Neural progenitor cell (in vitro differentiated cells): ENCODE results near the gene CREB5. TPM values are rescaled to one million over a fixed set of nuclear protein-coding genes. Genes with fewer than 3 reads are reported as not detected.

Source experiments
- DNase-seq: peaks from one replicate; pipeline ENCODE4 v3.0.0-alpha.2; 2016; ENCODE audit warnings: low spot score
- H2AFZ ChIP-seq: fragments of 200-600 bp; sonication (generic); replicated peaks from 2 replicates; pipeline ENCODE4 v1.6.1; 2016; ENCODE audit warnings: antibody characterized with exemption
- H3F3A ChIP-seq: fragments of 200-600 bp; sonication (generic); 2 replicates; pipeline ENCODE4 v1.6.1; 2016; ENCODE audit warnings: antibody characterized with exemption, low read depth
- H3K27ac ChIP-seq: fragments of 200-600 bp; sonication (generic); 2 replicates; pipeline ENCODE4 v1.5.1; 2016; ENCODE audit warnings: mild to moderate bottlenecking
- H3K27me3 ChIP-seq: fragments of 200-600 bp; sonication (generic); 2 replicates; pipeline ENCODE4 v1.6.1; 2016; ENCODE audit warnings: mild to moderate bottlenecking, moderate library complexity
- H3K36me3 ChIP-seq: fragments of 200-600 bp; sonication (generic); 2 replicates; pipeline ENCODE4 v1.5.1; 2016
- H3K4me1 ChIP-seq: fragments of 200-600 bp; sonication (generic); 2 replicates; pipeline ENCODE4 v1.6.1; 2016; ENCODE audit warnings: mixed run types
- H3K4me2 ChIP-seq: fragments of 200-600 bp; sonication (generic); 2 replicates; pipeline ENCODE4 v1.6.1; 2016
- H3K4me3 ChIP-seq: fragments of 200-600 bp; sonication (generic); 2 replicates; pipeline ENCODE4 v1.5.1; 2016
- H3K79me2 ChIP-seq: fragments of 200-600 bp; sonication (generic); 2 replicates; pipeline ENCODE4 v1.6.1; 2016; ENCODE audit warnings: low read depth
- H3K9ac ChIP-seq: fragments of 200-600 bp; sonication (generic); 2 replicates; pipeline ENCODE4 v1.6.1; 2016
- H3K9me3 ChIP-seq: fragments of 200-600 bp; sonication (generic); 2 replicates; pipeline ENCODE4 v1.5.1; 2016; ENCODE audit warnings: low read depth
- H4K20me1 ChIP-seq: fragments of 200-600 bp; sonication (generic); 2 replicates; pipeline ENCODE4 v1.6.1; 2016; ENCODE audit warnings: low read depth
- H3K27ac Mint-ChIP-seq: 3 replicates; pipeline ENCODE4 v1.8.0; 2021; ENCODE audit warnings: mixed read lengths
- H3K27me3 Mint-ChIP-seq: 2 replicates; pipeline ENCODE4 v1.8.0; 2022; ENCODE audit warnings: low read depth, mild to moderate bottlenecking, inconsistent platforms, moderate library complexity, mixed read lengths; ENCODE audit not compliant: insufficient read depth
- H3K36me3 Mint-ChIP-seq: 3 replicates; pipeline ENCODE4 v1.8.0; 2021; ENCODE audit warnings: mixed read lengths
- H3K4me1 Mint-ChIP-seq: 3 replicates; pipeline ENCODE4 v1.8.0; 2021; ENCODE audit warnings: mixed read lengths
- H3K4me3 Mint-ChIP-seq: 3 replicates; pipeline ENCODE4 v1.8.0; 2021; ENCODE audit warnings: mild to moderate bottlenecking, moderate library complexity, mixed read lengths
- H3K9me3 Mint-ChIP-seq: 3 replicates; pipeline ENCODE4 v1.8.0; 2020; ENCODE audit warnings: mixed read lengths
- CTCF ChIP-seq: fragments of 200-600 bp; sonication (generic); IDR thresholded peaks from 2 replicates; pipeline ENCODE4 v1.5.1; 2017; ENCODE audit warnings: antibody characterized with exemption, mild to moderate bottlenecking
- EZH2 ChIP-seq: fragments of 200-600 bp; sonication (generic); IDR thresholded peaks from 2 replicates; pipeline ENCODE4 v1.6.1; 2017; ENCODE audit warnings: antibody characterized with exemption, mild to moderate bottlenecking, moderate library complexity
- EZH2phosphoT487 ChIP-seq: fragments of 200-600 bp; sonication (generic); IDR thresholded peaks from 2 replicates; pipeline ENCODE4 v1.6.1; 2017; ENCODE audit warnings: antibody characterized with exemption
- total RNA-seq: library from RNA; depleted of rRNA; stranded (reverse); fragments of >200 nt; gene quantifications from 2 replicates; pipeline ENCODE4 v1.2.3, GENCODE V29; 2015; ENCODE audit warnings: low replicate concordance

Gene CREB5
- total RNA-seq, 1 donor from 2014 or later = 1.2 TPM

GRCh38 chr7:28455486-28455885 is 43.2 kb downstream of the CREB5 start:
- H3K79me2 ChIP-seq = no peaks in the 10 kb centered on the region
- no peaks in the 10 kb centered on the region for H3K27me3 ChIP-seq
- H3K9ac ChIP-seq = no peak overlapping the region
- H3K27ac ChIP-seq = no peak overlapping the region
- no peak for DNase-seq
- peaks cover 19% of the 10 kb centered on the region for H3K4me1 ChIP-seq
- no peaks in the 10 kb centered on the region for H3F3A ChIP-seq
- H3K4me3 ChIP-seq = no peak overlapping the region
- Mint-ChIP-seq H3K36me3 (peaks cover 2% of the 10 kb centered on the region), H3K27me3 (no peaks in the 10 kb centered on the region), H3K4me3 (no peak overlapping the region), H3K9me3 (peaks cover 2% of the 10 kb centered on the region), H3K4me1 (peaks cover 10% of the 10 kb centered on the region), H3K27ac (no peak overlapping the region)
- H3K4me2 ChIP-seq = no peak overlapping the region
- no peaks in the 10 kb centered on the region for H3K9me3 ChIP-seq
- peak overlapping the region; percentile 8 for H2AFZ ChIP-seq
- no peak for TF ChIP-seq CTCF
- TF ChIP-seq EZH2 = no peak
- TF ChIP-seq EZH2phosphoT487 = no peak
- no peaks in the 10 kb centered on the region for H3K36me3 ChIP-seq
- H4K20me1 ChIP-seq = no peaks in the 10 kb centered on the region

- no peak for TF ChIP-seq EZH2phosphoT487
- TF ChIP-seq CTCF = no peak
- TF ChIP-seq EZH2 = no peak
- Histone ChIP-seq H3K4me2 (no peak overlapping the region), H3K27me3 (no peaks in the 10 kb centered on the region), H2AFZ (peak overlapping the region; percentile 8), H3K9ac (no peak overlapping the region), H4K20me1 (no peaks in the 10 kb centered on the region), H3F3A (no peaks in the 10 kb centered on the region), H3K4me1 (peaks cover 19% of the 10 kb centered on the region), H3K4me3 (no peak overlapping the region), H3K9me3 (no peaks in the 10 kb centered on the region), H3K27ac (no peak overlapping the region), H3K79me2 (no peaks in the 10 kb centered on the region), H3K36me3 (no peaks in the 10 kb centered on the region)
- H3K9me3 Mint-ChIP-seq = peaks cover 2% of the 10 kb centered on the region
- H3K27me3 Mint-ChIP-seq = no peaks in the 10 kb centered on the region
- no peak overlapping the region for H3K4me3 Mint-ChIP-seq
- H3K27ac Mint-ChIP-seq = no peak overlapping the region
- H3K36me3 Mint-ChIP-seq = peaks cover 2% of the 10 kb centered on the region
- H3K4me1 Mint-ChIP-seq = peaks cover 10% of the 10 kb centered on the region
- DNase-seq = no peak
These were observed 43.7 kb downstream of the CREB5 start for GRCh38 chr7:28456044-28456443.

GRCh38 chr7:28458732-28459131 is 46.4 kb downstream of the CREB5 start:
- Histone ChIP-seq H4K20me1 (no peaks in the 10 kb centered on the region), H3F3A (no peaks in the 10 kb centered on the region), H2AFZ (no peak overlapping the region), H3K9me3 (no peaks in the 10 kb centered on the region), H3K4me1 (peaks cover 9% of the 10 kb centered on the region), H3K36me3 (no peaks in the 10 kb centered on the region), H3K4me3 (no peak overlapping the region), H3K27ac (no peak overlapping the region), H3K27me3 (no peaks in the 10 kb centered on the region), H3K4me2 (no peak overlapping the region), H3K9ac (no peak overlapping the region), H3K79me2 (no peaks in the 10 kb centered on the region)
- H3K27ac Mint-ChIP-seq = no peak overlapping the region
- H3K4me3 Mint-ChIP-seq = no peak overlapping the region
- no peaks in the 10 kb centered on the region for H3K27me3 Mint-ChIP-seq
- H3K36me3 Mint-ChIP-seq = peaks cover 2% of the 10 kb centered on the region
- no peak for DNase-seq
- H3K9me3 Mint-ChIP-seq = peaks cover 2% of the 10 kb centered on the region
- H3K4me1 Mint-ChIP-seq = peaks cover 6% of the 10 kb centered on the region
- TF ChIP-seq EZH2 (no peak), CTCF (no peak), EZH2phosphoT487 (no peak)
